Common myeloid progenitor, CD34-positive (primary cell): ENCODE measurements around the gene HMCN2.

Experiments
- CTCF ChIA-PET: fragments of 350-600 bp; sonication (Branson Sonifier 250); formaldehyde crosslinking; loops from one replicate; lab custom pipeline; 2021; ENCODE audit warnings: antibody characterized with exemption; lab: Charles Lee
- POLR2A ChIA-PET: fragments of 350-600 bp; sonication (Branson Sonifier 250); formaldehyde crosslinking; loops from one replicate; lab custom pipeline; 2021; ENCODE audit warnings: antibody characterized with exemption; lab: Charles Lee
- DNase-seq, 3 donors: peaks; one replicate each; pipeline versions ENCODE4 v3.0.0 to v3.0.0-alpha.2; 2013
- H3K27ac ChIP-seq, 2 experiments: 1 replicate in 1 of 2; 2 replicates in 1 of 2; pipeline ENCODE4 v1.7.0; 2013; ENCODE audit warnings: inconsistent platforms in 2 of 2, low read length in 2 of 2, mild to moderate bottlenecking in 2 of 2, low read depth in 1 of 2, moderate library complexity in 1 of 2; ENCODE audit not compliant: severe bottlenecking in 2 of 2, insufficient read depth in 1 of 2, poor library complexity in 1 of 2
- H3K27me3 ChIP-seq, 5 experiments: replicated peaks in 2 of 5; 1 replicate in 3 of 5; 2 replicates in 2 of 5; pipeline versions ENCODE4 v1.6.1 to v1.7.0; 2013; ENCODE audit warnings: low read length in 4 of 5, mild to moderate bottlenecking in 2 of 5, moderate library complexity in 2 of 5, inconsistent platforms in 1 of 5; ENCODE audit not compliant: insufficient read depth in 5 of 5, control insufficient read depth in 4 of 5
- H3K36me3 ChIP-seq, 4 experiments: 1 replicate in 2 of 4; 2 replicates in 2 of 4; pipeline versions ENCODE4 v1.6.1 to v1.7.0; 2013; ENCODE audit warnings: low read length in 3 of 4, control low read depth in 1 of 4, mild to moderate bottlenecking in 1 of 4; ENCODE audit not compliant: control insufficient read depth in 4 of 4, insufficient read depth in 4 of 4
- H3K4me1 ChIP-seq, 4 experiments: 1 replicate in 3 of 4; 2 replicates in 1 of 4; pipeline versions ENCODE4 v1.6.1 to v1.7.1; 2013; ENCODE audit warnings: low read length in 3 of 4, mild to moderate bottlenecking in 3 of 4, control low read depth in 1 of 4, inconsistent platforms in 1 of 4, moderate library complexity in 1 of 4; ENCODE audit not compliant: control insufficient read depth in 4 of 4, insufficient read depth in 4 of 4; ENCODE audit errors: control extremely low read depth in 1 of 4
- H3K4me3 ChIP-seq, 7 experiments: 1 replicate in 4 of 7; 2 replicates in 3 of 7; pipeline versions ENCODE4 v1.5.1 to v1.7.0; 2013; ENCODE audit warnings: mild to moderate bottlenecking in 7 of 7, low read length in 6 of 7, moderate library complexity in 6 of 7, inconsistent platforms in 2 of 7, low read depth in 2 of 7, control low read depth in 1 of 7; ENCODE audit not compliant: insufficient read depth in 4 of 7, control insufficient read depth in 1 of 7; ENCODE audit errors: extremely low read depth in 1 of 7
- H3K9me3 ChIP-seq, 5 experiments: 1 replicate in 4 of 5; 2 replicates in 1 of 5; pipeline versions ENCODE4 v1.6.1 to v1.7.1; 2013; ENCODE audit warnings: low read length in 4 of 5, mild to moderate bottlenecking in 2 of 5, inconsistent platforms in 1 of 5, low read depth in 1 of 5, moderate library complexity in 1 of 5; ENCODE audit not compliant: control insufficient read depth in 4 of 5, insufficient read depth in 2 of 5; ENCODE audit errors: control extremely low read depth in 1 of 5
- WGBS: methylation state at CpG from one replicate; pipeline ENCODE4 v1.1.5; 2013; ENCODE audit not compliant: insufficient coverage; 5-methylcytosine and 5-hydroxymethylcytosine counted together

HMCN2 gene

DNA sequence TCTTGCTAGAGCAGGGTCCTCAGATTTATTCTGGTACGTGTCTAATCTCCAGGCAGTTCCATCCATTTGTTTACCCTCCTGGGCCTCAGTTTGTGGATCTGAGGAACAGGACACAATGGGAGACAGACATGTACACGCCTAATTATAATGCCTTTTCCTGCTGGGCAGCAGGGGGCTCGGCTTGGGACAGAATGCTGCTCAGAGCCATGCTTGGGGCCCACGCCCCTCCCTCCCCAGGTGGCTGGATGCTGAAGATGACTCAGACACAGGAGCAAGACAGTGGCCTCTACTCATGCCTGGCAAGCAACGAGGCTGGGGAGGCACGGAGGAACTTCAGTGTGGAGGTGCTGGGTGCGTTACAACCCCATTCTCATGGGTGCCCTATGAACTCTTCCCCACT, 106.5 kb downstream of the HMCN2 start:
- DNase-seq: no peak
- H3K9me3 ChIP-seq: peaks cover 0 to 7% (median 0%) of the 10 kb centered on the region in 5 experiments
- H3K27me3 ChIP-seq: peaks cover 0 to 3% (median 0%) of the 10 kb centered on the region in 5 experiments
- no peaks in the 10 kb centered on the region for H3K4me1 ChIP-seq
- CTCF ChIA-PET: no interaction called here
- 93% methylated on average over 7 of the region's 7 CpGs for WGBS
- H3K27ac ChIP-seq: no peak overlapping the region
- no peaks in the 10 kb centered on the region for H3K36me3 ChIP-seq
- H3K4me3 ChIP-seq: no peak overlapping the region
- POLR2A ChIA-PET: no interaction called here

DNA sequence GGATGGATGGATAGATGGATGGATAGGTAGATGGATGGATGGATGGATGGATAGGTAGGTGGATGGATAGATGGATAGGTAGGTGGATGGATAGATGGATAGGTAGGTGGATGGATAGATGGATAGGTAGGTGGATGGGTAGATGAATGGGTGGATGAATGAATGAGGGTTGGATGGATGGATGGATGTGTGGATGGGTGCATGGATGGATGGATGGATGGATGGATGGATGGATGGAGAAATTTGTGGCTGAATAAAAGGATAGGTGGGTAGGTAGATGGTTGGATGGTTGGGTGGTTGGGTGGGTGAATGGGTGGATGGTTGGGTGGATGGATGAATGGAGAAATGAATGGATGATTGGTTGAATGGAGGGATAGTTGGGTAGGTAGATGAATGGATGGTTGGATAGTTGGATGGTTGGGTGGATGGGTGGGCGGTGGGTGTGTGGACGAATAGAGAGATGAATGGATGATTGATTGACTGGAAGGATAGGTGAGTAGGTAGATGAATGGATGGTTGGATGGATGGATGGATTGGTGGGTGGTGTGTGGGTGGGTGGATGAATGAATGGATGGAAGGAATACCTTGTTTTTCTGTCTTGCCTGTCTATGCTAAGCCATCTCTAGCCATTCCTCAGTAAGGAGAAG, 108.2 kb downstream of the HMCN2 start:
- POLR2A ChIA-PET: no interaction called here
- WGBS: 100% methylated on average over 2 of the region's 2 CpGs

DNA sequence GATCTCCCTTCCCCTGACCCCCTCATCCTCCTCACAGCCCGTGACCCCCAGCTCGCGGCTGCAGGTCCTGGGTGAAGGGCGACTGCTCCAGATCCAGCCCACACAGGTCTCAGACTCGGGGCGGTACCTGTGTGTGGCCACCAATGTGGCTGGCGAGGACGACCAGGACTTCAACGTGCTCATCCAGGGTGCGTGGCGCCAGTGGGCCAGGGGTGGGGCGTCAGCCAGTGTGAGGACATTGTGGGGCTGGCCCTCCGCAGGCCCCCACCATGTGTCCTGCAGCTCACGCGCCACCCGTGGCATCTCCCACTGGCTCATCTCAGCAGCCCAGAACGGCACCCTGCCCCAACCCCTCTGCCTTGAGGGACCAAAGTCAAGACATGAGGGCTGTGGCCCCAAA, 112.1 kb downstream of the HMCN2 start:
- no peaks in the 10 kb centered on the region for H3K4me1 ChIP-seq
- WGBS: 96% methylated on average over 16 of the region's 17 CpGs
- H3K4me3 ChIP-seq: no peak overlapping the region
- H3K36me3 ChIP-seq: no peaks in the 10 kb centered on the region
- no peaks in the 10 kb centered on the region for H3K9me3 ChIP-seq
- ChIA-PET POLR2A (no interaction called here), CTCF (no interaction called here)
- peaks cover 0 to 3% (median 0%) of the 10 kb centered on the region in 5 experiments for H3K27me3 ChIP-seq
- DNase-seq: no peak
- no peak overlapping the region for H3K27ac ChIP-seq

More for the DNA sequence above, 108.2 kb downstream of the HMCN2 start:
- Histone ChIP-seq H3K4me1 (no peaks in the 10 kb centered on the region), H3K4me3 (no peak overlapping the region), H3K27ac (no peak overlapping the region), H3K27me3 (peaks cover 0 to 3% (median 0%) of the 10 kb centered on the region in 5 experiments), H3K36me3 (no peaks in the 10 kb centered on the region), H3K9me3 (peaks cover 0 to 3% (median 0%) of the 10 kb centered on the region in 5 experiments)
- DNase-seq: no peak
- CTCF ChIA-PET: no interaction called here

DNA sequence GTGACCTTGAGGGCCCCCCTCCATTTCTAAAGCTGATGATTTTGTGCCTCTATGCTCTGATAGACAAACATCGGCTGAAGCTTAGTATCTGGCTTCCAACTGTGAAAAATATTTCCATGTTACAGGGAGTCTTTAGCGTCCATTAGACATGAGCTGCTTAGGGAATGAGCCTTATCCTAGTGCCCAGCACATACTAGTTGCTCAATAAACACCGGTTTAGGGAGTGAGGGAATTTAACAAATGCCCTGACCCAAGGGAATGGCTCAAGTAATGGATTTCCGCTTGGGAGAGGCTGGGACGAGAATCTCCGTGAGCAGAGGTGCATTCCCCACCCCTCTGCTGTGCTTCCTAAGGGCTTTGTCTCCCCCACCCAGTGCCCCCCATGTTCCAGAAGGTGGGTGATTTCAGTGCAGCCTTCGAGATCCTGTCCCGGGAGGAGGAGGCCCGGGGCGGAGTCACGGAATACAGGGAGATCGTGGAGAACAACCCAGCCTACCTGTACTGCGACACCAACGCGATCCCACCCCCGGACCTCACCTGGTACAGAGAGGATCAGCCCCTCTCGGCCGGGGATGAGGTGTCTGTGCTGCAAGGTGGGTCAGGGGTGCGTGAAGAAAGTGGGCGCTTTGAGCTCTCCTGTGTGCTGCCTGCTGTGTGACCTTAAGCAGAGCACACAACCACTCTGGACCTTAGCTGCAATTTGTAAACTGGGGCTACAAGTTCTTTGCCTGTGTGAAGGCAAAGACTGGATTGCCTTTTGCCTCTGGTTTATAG, 113.5 kb downstream of the HMCN2 start:
- ChIA-PET CTCF (no interaction called here), POLR2A (no interaction called here)
- 98% methylated on average over 14 of the region's 20 CpGs for WGBS
- Histone ChIP-seq H3K4me1 (no peaks in the 10 kb centered on the region), H3K9me3 (no peaks in the 10 kb centered on the region), H3K4me3 (no peak overlapping the region), H3K27me3 (peaks cover 0 to 3% (median 0%) of the 10 kb centered on the region in 5 experiments), H3K36me3 (no peaks in the 10 kb centered on the region), H3K27ac (no peak overlapping the region)
- no peak for DNase-seq

DNA sequence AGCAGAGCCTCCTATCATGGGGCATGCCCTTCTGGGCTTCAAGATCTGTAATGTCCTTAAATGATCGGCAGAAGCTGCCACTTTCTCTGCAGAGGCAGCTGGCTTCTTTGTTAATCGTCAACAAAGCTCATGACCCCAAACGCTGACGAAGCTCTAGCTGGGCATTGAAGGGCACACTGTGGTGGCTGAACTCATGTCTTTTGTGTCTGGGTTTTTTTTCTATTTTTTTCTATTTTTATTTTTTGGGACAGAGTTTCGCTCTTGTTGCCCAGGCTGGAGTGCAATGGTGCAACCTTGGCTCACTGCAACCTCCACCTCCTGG, 114.0 kb downstream of the HMCN2 start:
- Histone ChIP-seq H3K27me3 (no peaks in the 10 kb centered on the region), H3K4me3 (no peak overlapping the region), H3K27ac (no peak overlapping the region), H3K4me1 (no peaks in the 10 kb centered on the region), H3K36me3 (no peaks in the 10 kb centered on the region), H3K9me3 (no peaks in the 10 kb centered on the region)
- 73% methylated on average over 4 of the region's 5 CpGs for WGBS
- DNase-seq: no peak
- ChIA-PET POLR2A (no interaction called here), CTCF (no interaction called here)

DNA sequence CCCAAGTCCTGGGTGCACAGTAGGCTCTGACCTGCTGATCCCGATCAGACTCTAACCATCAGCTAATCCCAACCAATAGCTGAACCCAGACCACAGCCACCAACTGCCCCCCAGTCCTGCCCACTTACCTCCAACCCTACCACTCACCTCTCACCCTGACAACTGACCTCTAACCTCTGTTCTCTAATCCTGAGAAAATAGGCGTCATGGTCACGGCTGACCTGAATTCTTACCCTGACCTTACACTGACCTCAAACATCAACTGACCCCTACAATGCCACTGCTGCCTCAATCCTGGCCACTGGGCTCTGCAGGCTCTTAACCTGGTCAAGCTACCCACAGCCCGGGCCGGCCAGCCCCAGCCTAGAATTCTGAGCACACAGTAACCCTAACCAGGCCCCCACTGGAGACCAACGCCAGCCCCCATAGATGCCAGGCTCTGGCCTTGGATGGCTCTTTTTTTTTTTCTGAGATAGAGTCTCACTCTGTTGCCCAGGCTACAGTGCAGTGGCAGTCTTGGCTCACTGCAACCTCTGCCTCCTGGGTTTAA, 115.4 kb downstream of the HMCN2 start:
- WGBS: 97% methylated on average over 4 of the region's 6 CpGs
- no peaks in the 10 kb centered on the region for H3K4me1 ChIP-seq

DNA sequence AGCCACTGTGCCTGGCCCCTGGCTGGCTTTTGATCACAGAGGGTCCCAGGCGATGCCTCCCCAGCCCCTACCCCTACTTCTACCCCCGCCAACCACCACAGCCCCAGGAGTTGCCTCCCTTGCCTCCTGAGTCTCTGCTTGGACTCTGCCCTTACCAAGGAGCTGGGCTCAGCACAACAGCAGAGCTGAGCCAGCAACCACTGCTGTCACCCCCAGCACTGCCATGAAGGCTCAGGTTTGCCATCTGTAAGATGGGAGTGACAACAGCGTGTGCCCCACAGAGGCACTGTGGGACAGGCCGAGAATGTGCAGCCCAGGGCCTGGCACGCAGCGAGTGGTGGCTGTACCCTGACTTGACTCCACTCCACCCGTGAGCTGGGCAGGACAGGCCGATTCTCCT, 116.1 kb downstream of the HMCN2 start:
- Histone ChIP-seq H3K9me3 (no peaks in the 10 kb centered on the region), H3K4me1 (no peaks in the 10 kb centered on the region), H3K36me3 (no peaks in the 10 kb centered on the region), H3K27ac (no peak overlapping the region), H3K27me3 (peaks cover 0 to 4% (median 0%) of the 10 kb centered on the region in 5 experiments), H3K4me3 (no peak overlapping the region)
- ChIA-PET POLR2A (no interaction called here), CTCF (no interaction called here)
- no peak for DNase-seq
- 97% methylated on average over 7 of the region's 8 CpGs for WGBS

More for the DNA sequence above, 115.4 kb downstream of the HMCN2 start:
- ChIA-PET POLR2A (no interaction called here), CTCF (no interaction called here)
- Histone ChIP-seq H3K27me3 (peaks cover 0 to 4% (median 0%) of the 10 kb centered on the region in 5 experiments), H3K36me3 (no peaks in the 10 kb centered on the region), H3K4me3 (no peak overlapping the region), H3K9me3 (no peaks in the 10 kb centered on the region), H3K27ac (no peak overlapping the region)
- no peak for DNase-seq
